Measurements from ENCODE around the gene DGCR2. TPM values are rescaled to one million over a fixed set of nuclear protein-coding genes. Genes with fewer than 3 reads are reported as not detected.

DGCR2 gene
- total RNA-seq, 1 donor from 2014 or later: 20.6 TPM

DNA sequence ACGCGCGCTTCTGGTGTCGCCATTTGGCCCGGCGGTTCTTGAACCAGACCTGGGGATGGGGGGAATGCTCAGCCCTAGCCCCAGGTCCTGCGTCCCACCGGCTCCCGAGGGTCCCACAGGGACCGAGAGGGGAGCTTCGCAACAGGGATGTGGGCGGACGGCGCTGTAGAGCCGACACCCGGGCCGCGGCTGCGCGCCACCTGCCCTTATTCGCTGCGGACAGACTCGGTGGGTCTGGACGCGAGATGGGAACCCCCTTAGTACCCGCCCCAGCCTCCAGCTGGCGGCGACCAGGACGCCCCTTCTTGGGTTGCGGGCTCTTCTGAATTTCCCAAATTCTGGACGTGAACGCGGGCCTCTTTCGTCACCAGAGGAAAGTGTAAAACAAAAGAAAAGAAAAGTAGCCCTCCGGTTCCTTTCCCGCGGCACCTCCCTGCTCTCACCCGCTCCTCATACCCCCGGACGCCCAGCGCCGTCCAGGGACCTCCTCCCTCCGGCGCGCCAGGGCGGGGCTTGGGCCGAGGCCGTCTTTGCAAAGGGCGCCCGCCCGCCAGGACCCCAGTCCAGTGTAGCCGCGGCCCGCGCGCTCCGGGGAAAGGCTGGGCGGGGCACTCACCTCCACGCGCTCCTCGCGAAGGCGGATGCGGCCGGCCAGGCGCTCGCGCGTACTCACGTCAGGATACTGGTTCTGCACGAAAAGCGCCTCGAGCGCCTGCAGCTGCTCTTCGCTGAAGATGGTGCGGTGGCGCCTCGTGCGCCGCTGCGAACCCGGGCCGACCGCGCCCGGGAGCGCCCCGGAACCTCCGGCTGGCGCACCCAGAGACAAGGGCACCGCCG lies 27.1 kb upstream of the DGCR2 start:
- Mint-ChIP-seq H3K36me3 (peaks cover 4% of the 10 kb centered on the region), H3K4me3 (no peak overlapping the region), H3K27ac (no peak overlapping the region), H3K27me3 (ENCODE audit: insufficient read depth, low read depth) (peaks cover 68% of the 10 kb centered on the region), H3K9me3 (peaks cover 13% of the 10 kb centered on the region), H3K4me1 (peaks cover 8% of the 10 kb centered on the region)
- H3K9me3 ChIP-seq (ENCODE audit: low read depth): no peaks in the 10 kb centered on the region
- peaks cover 7% of the 10 kb centered on the region for H3F3A ChIP-seq (ENCODE audit: low read depth)
- no peaks in the 10 kb centered on the region for H3K4me1 ChIP-seq
- no peak overlapping the region for H3K27ac ChIP-seq
- H3K27me3 ChIP-seq: peaks cover 94% of the 10 kb centered on the region
- H4K20me1 ChIP-seq (ENCODE audit: low read depth): peaks cover 10% of the 10 kb centered on the region
- H3K9ac ChIP-seq: no peak overlapping the region
- peak overlapping the region; percentile 79 for H2AFZ ChIP-seq (replicated peaks)
- TF ChIP-seq EZH2 (IDR thresholded peaks at IDR 0.05) (peak; percentile 100), CTCF (IDR thresholded peaks at IDR 0.05) (no peak), EZH2phosphoT487 (IDR thresholded peaks at IDR 0.05) (peak; percentile 99)
- peak; percentile 67 for DNase-seq (ENCODE audit: low spot score)
- peaks cover under 1% of the 10 kb centered on the region for H3K79me2 ChIP-seq (ENCODE audit: low read depth)
- H3K4me2 ChIP-seq: peak overlapping the region; percentile 51
- H3K36me3 ChIP-seq: no peaks in the 10 kb centered on the region
- peak overlapping the region; percentile 40 for H3K4me3 ChIP-seq

- Mint-ChIP-seq H3K4me3 (no peak overlapping the region), H3K27ac (no peak overlapping the region), H3K9me3 (peaks cover 13% of the 10 kb centered on the region), H3K4me1 (peaks cover 14% of the 10 kb centered on the region), H3K36me3 (peaks cover 4% of the 10 kb centered on the region), H3K27me3 (ENCODE audit: insufficient read depth, low read depth) (peaks cover 63% of the 10 kb centered on the region)
- Histone ChIP-seq H3K27ac (no peak overlapping the region), H3F3A (ENCODE audit: low read depth) (peaks cover 7% of the 10 kb centered on the region), H3K79me2 (ENCODE audit: low read depth) (peaks cover 8% of the 10 kb centered on the region), H3K27me3 (peaks cover 87% of the 10 kb centered on the region), H4K20me1 (ENCODE audit: low read depth) (peaks cover 13% of the 10 kb centered on the region), H3K36me3 (no peaks in the 10 kb centered on the region), H3K9ac (no peak overlapping the region), H3K4me1 (peaks cover 4% of the 10 kb centered on the region), H3K4me2 (no peak overlapping the region), H3K9me3 (ENCODE audit: low read depth) (no peaks in the 10 kb centered on the region), H2AFZ (replicated peaks) (peak overlapping the region; percentile 79), H3K4me3 (no peak overlapping the region)
- TF ChIP-seq EZH2 (IDR thresholded peaks at IDR 0.05) (no peak), CTCF (IDR thresholded peaks at IDR 0.05) (no peak), EZH2phosphoT487 (IDR thresholded peaks at IDR 0.05) (no peak)
- DNase-seq (ENCODE audit: low spot score): no peak
These were observed 26.3 kb upstream of the DGCR2 start for GRCh38 chr22:19148417-19149046.

DNA sequence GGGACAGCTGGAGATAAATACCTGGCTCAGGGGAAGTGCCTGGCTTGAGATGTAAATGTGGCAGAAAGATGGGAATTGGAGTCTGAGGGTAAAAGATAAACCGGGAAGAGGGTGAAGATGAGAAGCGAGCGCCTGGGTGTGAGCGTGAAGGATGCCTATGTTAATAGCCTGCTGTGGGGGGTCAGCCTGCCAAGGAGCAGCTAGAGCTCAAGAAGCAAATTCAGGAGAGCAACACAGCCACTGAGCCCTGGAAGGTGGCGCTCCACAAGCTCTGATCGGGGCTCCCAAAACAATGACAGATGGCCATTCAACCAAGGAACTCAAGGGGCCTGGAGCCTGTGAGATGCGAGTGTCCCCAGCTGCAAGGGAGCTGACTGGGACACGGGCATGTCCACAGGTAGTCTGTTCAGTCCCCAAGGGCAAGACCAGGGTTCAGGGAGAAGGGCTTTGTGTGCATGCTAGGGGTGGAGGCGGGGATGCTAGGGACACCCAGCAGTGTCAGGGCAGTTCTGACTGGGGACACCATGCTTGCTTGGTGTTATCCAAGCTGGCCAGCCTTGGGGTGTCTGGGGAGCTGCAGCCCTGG lies 25.1 kb upstream of the DGCR2 start:
- H3K79me2 ChIP-seq (ENCODE audit: low read depth): peaks cover 12% of the 10 kb centered on the region
- no peaks in the 10 kb centered on the region for H3K9me3 ChIP-seq (ENCODE audit: low read depth)
- peaks cover 75% of the 10 kb centered on the region for H3K27me3 ChIP-seq
- H3K36me3 Mint-ChIP-seq: peaks cover 6% of the 10 kb centered on the region
- H3K4me3 Mint-ChIP-seq: peak overlapping the region; percentile 68
- H3K9ac ChIP-seq: no peak overlapping the region
- H3K4me1 Mint-ChIP-seq: peaks cover 17% of the 10 kb centered on the region
- peaks cover 10% of the 10 kb centered on the region for H3K9me3 Mint-ChIP-seq
- DNase-seq (ENCODE audit: low spot score): no peak
- no peak overlapping the region for H3K27ac Mint-ChIP-seq
- H4K20me1 ChIP-seq (ENCODE audit: low read depth): peaks cover 17% of the 10 kb centered on the region
- no peak for TF ChIP-seq CTCF (IDR thresholded peaks at IDR 0.05)
- no peak for TF ChIP-seq EZH2phosphoT487 (IDR thresholded peaks at IDR 0.05)
- no peak for TF ChIP-seq EZH2 (IDR thresholded peaks at IDR 0.05)
- peaks cover 7% of the 10 kb centered on the region for H3F3A ChIP-seq (ENCODE audit: low read depth)
- no peak overlapping the region for H3K4me3 ChIP-seq
- H3K27me3 Mint-ChIP-seq (ENCODE audit: insufficient read depth, low read depth): peaks cover 54% of the 10 kb centered on the region
- no peak overlapping the region for H3K4me2 ChIP-seq
- H3K4me1 ChIP-seq: peaks cover 6% of the 10 kb centered on the region
- H3K36me3 ChIP-seq: no peaks in the 10 kb centered on the region
- H2AFZ ChIP-seq (replicated peaks): no peak overlapping the region
- H3K27ac ChIP-seq: no peak overlapping the region
